Common myeloid progenitor, CD34-positive (primary cell): Measurements from ENCODE around the gene PROX1.

Experiments used
- CTCF ChIA-PET: fragments of 350-600 bp; sonication (Branson Sonifier 250); formaldehyde crosslinking; loops from one replicate; lab custom pipeline; 2021; ENCODE audit warnings: antibody characterized with exemption; lab: Charles Lee
- POLR2A ChIA-PET: fragments of 350-600 bp; sonication (Branson Sonifier 250); formaldehyde crosslinking; loops from one replicate; lab custom pipeline; 2021; ENCODE audit warnings: antibody characterized with exemption; lab: Charles Lee
- DNase-seq, 3 donors: peaks; one replicate each; pipeline versions ENCODE4 v3.0.0 to v3.0.0-alpha.2; 2013
- H3K27ac ChIP-seq, 2 experiments: 1 replicate in 1 of 2; 2 replicates in 1 of 2; pipeline ENCODE4 v1.7.0; 2013; ENCODE audit warnings: inconsistent platforms in 2 of 2, low read length in 2 of 2, mild to moderate bottlenecking in 2 of 2, low read depth in 1 of 2, moderate library complexity in 1 of 2; ENCODE audit not compliant: severe bottlenecking in 2 of 2, insufficient read depth in 1 of 2, poor library complexity in 1 of 2
- H3K27me3 ChIP-seq, 5 experiments: replicated peaks in 2 of 5; 1 replicate in 3 of 5; 2 replicates in 2 of 5; pipeline versions ENCODE4 v1.6.1 to v1.7.0; 2013; ENCODE audit warnings: low read length in 4 of 5, mild to moderate bottlenecking in 2 of 5, moderate library complexity in 2 of 5, inconsistent platforms in 1 of 5; ENCODE audit not compliant: insufficient read depth in 5 of 5, control insufficient read depth in 4 of 5
- H3K36me3 ChIP-seq, 4 experiments: 1 replicate in 2 of 4; 2 replicates in 2 of 4; pipeline versions ENCODE4 v1.6.1 to v1.7.0; 2013; ENCODE audit warnings: low read length in 3 of 4, control low read depth in 1 of 4, mild to moderate bottlenecking in 1 of 4; ENCODE audit not compliant: control insufficient read depth in 4 of 4, insufficient read depth in 4 of 4
- H3K4me1 ChIP-seq, 4 experiments: 1 replicate in 3 of 4; 2 replicates in 1 of 4; pipeline versions ENCODE4 v1.6.1 to v1.7.1; 2013; ENCODE audit warnings: low read length in 3 of 4, mild to moderate bottlenecking in 3 of 4, control low read depth in 1 of 4, inconsistent platforms in 1 of 4, moderate library complexity in 1 of 4; ENCODE audit not compliant: control insufficient read depth in 4 of 4, insufficient read depth in 4 of 4; ENCODE audit errors: control extremely low read depth in 1 of 4
- H3K4me3 ChIP-seq, 7 experiments: 1 replicate in 4 of 7; 2 replicates in 3 of 7; pipeline versions ENCODE4 v1.5.1 to v1.7.0; 2013; ENCODE audit warnings: mild to moderate bottlenecking in 7 of 7, low read length in 6 of 7, moderate library complexity in 6 of 7, inconsistent platforms in 2 of 7, low read depth in 2 of 7, control low read depth in 1 of 7; ENCODE audit not compliant: insufficient read depth in 4 of 7, control insufficient read depth in 1 of 7; ENCODE audit errors: extremely low read depth in 1 of 7
- H3K9me3 ChIP-seq, 5 experiments: 1 replicate in 4 of 5; 2 replicates in 1 of 5; pipeline versions ENCODE4 v1.6.1 to v1.7.1; 2013; ENCODE audit warnings: low read length in 4 of 5, mild to moderate bottlenecking in 2 of 5, inconsistent platforms in 1 of 5, low read depth in 1 of 5, moderate library complexity in 1 of 5; ENCODE audit not compliant: control insufficient read depth in 4 of 5, insufficient read depth in 2 of 5; ENCODE audit errors: control extremely low read depth in 1 of 5
- WGBS: methylation state at CpG from one replicate; pipeline ENCODE4 v1.1.5; 2013; ENCODE audit not compliant: insufficient coverage; 5-methylcytosine and 5-hydroxymethylcytosine counted together

Gene PROX1

GRCh38 chr1:213999732-214000131 is 12.0 kb downstream of the PROX1 start:
- ChIA-PET CTCF (no interaction called here), POLR2A (no interaction called here)
- Histone ChIP-seq H3K4me3 (no peak overlapping the region), H3K36me3 (no peaks in the 10 kb centered on the region), H3K9me3 (no peaks in the 10 kb centered on the region), H3K27me3 (peaks cover 0 to 28% (median 12%) of the 10 kb centered on the region in 5 experiments), H3K27ac (no peak overlapping the region), H3K4me1 (no peaks in the 10 kb centered on the region)
- no CpG with 5 or more reads among the region's 2 CpGs for WGBS
- DNase-seq, result no peak

GRCh38 chr1:214002060-214002459 is 14.3 kb downstream of the PROX1 start:
- Histone ChIP-seq H3K27me3 (peaks cover 0 to 22% (median 8%) of the 10 kb centered on the region in 5 experiments), H3K4me3 (no peak overlapping the region), H3K4me1 (no peaks in the 10 kb centered on the region), H3K36me3 (no peaks in the 10 kb centered on the region), H3K9me3 (no peaks in the 10 kb centered on the region), H3K27ac (no peak overlapping the region)
- 76% methylated on average over 4 of the region's 6 CpGs for WGBS
- no peak for DNase-seq
- ChIA-PET POLR2A (no interaction called here), CTCF (no interaction called here)

GRCh38 chr1:214002472-214002871 is 14.7 kb downstream of the PROX1 start:
- ChIA-PET CTCF (no interaction called here), POLR2A (interaction anchor here (0.6 kb wide), 1 partner anchor 9 kb away, joined by 3 read pairs; no protein-coding TSS in a partner anchor)
- WGBS, result no CpG with 5 or more reads among the region's 3 CpGs

GRCh38 chr1:214003233-214003632 is 15.5 kb downstream of the PROX1 start:
- Histone ChIP-seq H3K27me3 (peaks cover 0 to 21% (median 8%) of the 10 kb centered on the region in 5 experiments), H3K4me3 (no peak overlapping the region), H3K27ac (no peak overlapping the region), H3K4me1 (no peaks in the 10 kb centered on the region), H3K36me3 (no peaks in the 10 kb centered on the region), H3K9me3 (no peaks in the 10 kb centered on the region)
- ChIA-PET POLR2A (interaction anchor here (0.6 kb wide), 1 partner anchor 8 kb away, joined by 3 read pairs; no protein-coding TSS in a partner anchor), CTCF (no interaction called here)
- WGBS, result no CpG with 5 or more reads among the region's 3 CpGs
- DNase-seq, result no peak

More at GRCh38 chr1:214002472-214002871, 14.7 kb downstream of the PROX1 start:
- no peaks in the 10 kb centered on the region for H3K9me3 ChIP-seq
- DNase-seq, result no peak
- no peaks in the 10 kb centered on the region for H3K4me1 ChIP-seq
- H3K36me3 ChIP-seq, result no peaks in the 10 kb centered on the region
- H3K27me3 ChIP-seq, result peaks cover 0 to 21% (median 8%) of the 10 kb centered on the region in 5 experiments
- H3K27ac ChIP-seq, result no peak overlapping the region
- H3K4me3 ChIP-seq, result no peak overlapping the region

- Histone ChIP-seq H3K4me1 (no peaks in the 10 kb centered on the region), H3K36me3 (no peaks in the 10 kb centered on the region), H3K27ac (no peak overlapping the region), H3K9me3 (no peaks in the 10 kb centered on the region), H3K4me3 (no peak overlapping the region), H3K27me3 (peaks cover 0 to 21% (median 8%) of the 10 kb centered on the region in 5 experiments)
- CTCF ChIA-PET, result no interaction called here
- DNase-seq, result no peak
- no CpG with 5 or more reads among the region's 2 CpGs for WGBS
- POLR2A ChIA-PET, result no interaction called here
These were observed 16.2 kb downstream of the PROX1 start for GRCh38 chr1:214004014-214004413.

GRCh38 chr1:214004795-214005194 is 17.0 kb downstream of the PROX1 start:
- H3K27ac ChIP-seq, result no peak overlapping the region
- ChIA-PET CTCF (no interaction called here), POLR2A (no interaction called here)
- no peaks in the 10 kb centered on the region for H3K36me3 ChIP-seq
- H3K4me3 ChIP-seq, result no peak overlapping the region
- peaks cover 0 to 24% (median 8%) of the 10 kb centered on the region in 5 experiments for H3K27me3 ChIP-seq
- H3K4me1 ChIP-seq, result no peaks in the 10 kb centered on the region
- no peaks in the 10 kb centered on the region for H3K9me3 ChIP-seq
- no peak for DNase-seq
- WGBS, result no CpG with 5 or more reads among the region's 4 CpGs

GRCh38 chr1:214005708-214006107 is 17.9 kb downstream of the PROX1 start:
- POLR2A ChIA-PET, result no interaction called here
- WGBS, result 100% methylated on average over 1 of the region's 3 CpGs
- Histone ChIP-seq H3K4me1 (no peaks in the 10 kb centered on the region), H3K9me3 (no peaks in the 10 kb centered on the region), H3K27me3 (peaks cover 0 to 24% (median 8%) of the 10 kb centered on the region in 5 experiments), H3K4me3 (no peak overlapping the region), H3K36me3 (no peaks in the 10 kb centered on the region), H3K27ac (no peak overlapping the region)
- no peak for DNase-seq
- CTCF ChIA-PET, result no interaction called here
